Hippocampal formation (tissue), 2 donors: ENCODE results near the gene FAR2.
"Not testable (repeated sequence)": the region's sequence is repeated elsewhere in the genome, so short reads cannot be mapped to it uniquely, and the experiment has no call there.

ENCODE experiments used
- DNase-seq, 2 donors: peaks; one replicate each; lab custom pipeline; 2025; lab: John Stamatoyannopoulos, UW

FAR2 gene

DNA sequence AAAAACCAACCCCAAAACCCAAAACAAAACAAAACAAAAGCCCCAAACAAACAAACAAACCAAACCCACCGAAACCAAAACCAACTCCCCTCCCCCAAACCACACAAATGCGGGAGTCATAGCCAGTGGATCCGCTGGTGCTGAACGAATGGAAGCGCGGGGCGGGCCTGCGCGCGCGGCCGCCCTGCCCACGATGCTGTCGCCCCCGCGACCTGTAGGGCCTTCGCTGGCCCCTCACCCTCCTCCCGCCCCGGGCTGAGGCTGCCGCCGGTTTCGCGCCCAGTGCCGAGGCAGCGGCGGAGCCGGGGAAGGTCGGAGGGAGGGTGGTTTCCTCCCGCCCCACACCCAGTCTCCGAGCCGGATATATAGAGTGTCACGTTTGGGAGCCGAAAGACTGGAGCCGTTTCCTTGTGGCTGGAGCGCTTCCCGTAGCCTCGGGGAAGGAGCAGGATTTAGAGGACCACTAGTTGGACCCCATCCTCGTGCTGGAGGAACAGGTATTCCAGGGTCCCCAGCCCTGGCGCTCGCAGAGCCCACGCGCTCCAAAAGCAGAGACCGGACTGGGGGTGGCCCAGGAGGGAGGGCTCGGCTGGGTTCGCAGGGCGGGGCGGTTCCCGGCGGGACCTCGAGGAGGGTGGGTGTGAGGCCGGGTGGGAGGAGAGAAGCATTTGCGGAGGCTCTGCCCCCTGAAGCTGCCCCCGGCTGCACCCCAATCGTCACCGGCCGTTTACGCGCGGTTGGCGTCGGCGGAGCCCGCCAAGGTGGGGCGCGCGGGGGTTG lies at the start of gene FAR2:
TSS of gene FAR2 (plus strand) at position 368 of the 780 bp plus-strand sequence. CDS start 121,172 bp downstream, outside the sequence.
- peak in 1 of 2 donors; percentile 35 for DNase-seq

- DNase-seq: no peak
Measured at GRCh38 chr12:29102741-29103140, 46.3 kb upstream of the FAR2 start.

- no peak for DNase-seq
Measured at GRCh38 chr12:29103539-29103974, 45.5 kb upstream of the FAR2 start.

- DNase-seq: no peak
Measured at GRCh38 chr12:29104516-29104915, 44.6 kb upstream of the FAR2 start.

DNA sequence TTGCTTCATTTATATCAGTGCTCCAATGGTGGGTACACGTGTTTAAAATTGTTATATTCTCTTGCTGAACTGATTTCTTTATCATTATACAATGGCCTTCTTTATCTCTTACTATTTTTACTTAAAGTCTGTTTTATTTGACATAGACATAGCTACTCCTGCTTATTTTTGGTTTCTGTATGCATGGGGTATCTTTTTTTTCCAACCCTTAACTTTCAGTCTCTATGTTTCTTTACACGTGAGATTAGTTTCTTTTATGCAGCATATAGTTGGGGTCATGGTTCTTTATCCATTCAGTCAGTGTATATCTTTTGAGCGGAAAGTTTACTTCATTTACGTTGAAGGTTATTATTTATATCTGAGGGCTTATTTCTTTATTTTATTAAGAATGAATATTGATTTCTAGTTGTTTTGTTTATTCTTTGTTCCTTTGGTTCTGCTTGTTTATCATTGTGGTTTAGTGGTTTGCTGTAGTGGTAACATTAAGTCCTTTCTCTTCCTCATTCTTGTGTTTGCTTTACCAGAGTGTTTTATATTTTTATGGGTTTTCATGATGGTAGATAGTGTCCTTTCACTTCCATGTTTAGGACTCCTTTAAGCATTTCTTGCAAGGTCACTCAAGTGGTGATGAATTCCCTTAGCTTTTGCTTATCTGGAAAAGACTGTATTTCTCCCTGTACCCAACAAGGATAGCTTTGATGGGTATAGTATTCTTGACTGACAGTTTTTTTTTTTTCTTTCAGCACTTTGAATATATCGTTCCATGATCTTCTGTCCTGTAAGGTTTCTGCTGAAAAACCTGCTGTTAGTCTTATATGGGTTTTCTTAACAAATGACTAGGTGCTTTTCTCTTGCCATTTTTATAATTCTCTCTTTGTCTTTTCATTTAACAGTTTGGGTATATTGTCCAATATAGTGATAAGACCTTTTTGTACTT lies 38.3 kb upstream of the FAR2 start:
- DNase-seq: no peak

- DNase-seq: no peak
Measured at GRCh38 chr12:29113101-29113500, 36.0 kb upstream of the FAR2 start.

DNA sequence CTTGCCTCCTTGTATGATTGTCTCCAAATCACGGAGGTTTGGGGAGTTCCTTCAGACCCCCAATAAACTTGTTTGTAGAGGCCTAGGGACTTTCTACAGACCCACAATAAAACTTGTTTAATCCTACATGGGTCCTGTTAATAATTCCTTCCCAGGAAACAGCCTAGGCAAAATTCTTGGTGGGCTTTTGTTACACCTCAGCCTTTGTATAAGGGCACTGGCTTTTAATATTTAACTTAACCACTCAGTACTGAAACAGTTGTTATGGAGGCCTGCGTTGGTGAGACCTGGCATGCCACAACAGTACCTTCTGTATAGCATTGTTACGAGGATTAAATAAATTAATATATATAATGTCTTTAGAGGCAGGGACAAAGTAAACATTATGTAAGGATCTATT lies 32.7 kb upstream of the FAR2 start:
- no peak for DNase-seq

DNA sequence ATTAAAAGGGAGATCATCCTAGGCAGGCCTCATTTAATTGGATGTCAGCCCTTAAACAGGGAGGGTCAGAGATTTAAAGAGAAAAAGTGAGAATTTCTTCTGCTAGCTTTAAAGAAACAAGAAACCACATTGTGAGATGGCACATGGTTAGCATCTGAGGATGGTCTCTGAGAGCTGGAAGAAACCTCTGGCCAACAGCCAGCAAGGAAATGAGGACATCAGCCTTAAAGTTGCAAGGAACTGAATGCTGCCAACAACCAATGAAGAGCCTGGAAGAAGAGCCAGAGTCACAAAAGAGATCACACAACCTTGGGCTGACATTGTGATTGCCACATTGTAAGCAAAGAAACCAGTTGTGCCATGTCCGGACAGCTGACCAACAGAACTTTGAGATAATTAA lies 17.5 kb upstream of the FAR2 start:
- no peak for DNase-seq

DNA sequence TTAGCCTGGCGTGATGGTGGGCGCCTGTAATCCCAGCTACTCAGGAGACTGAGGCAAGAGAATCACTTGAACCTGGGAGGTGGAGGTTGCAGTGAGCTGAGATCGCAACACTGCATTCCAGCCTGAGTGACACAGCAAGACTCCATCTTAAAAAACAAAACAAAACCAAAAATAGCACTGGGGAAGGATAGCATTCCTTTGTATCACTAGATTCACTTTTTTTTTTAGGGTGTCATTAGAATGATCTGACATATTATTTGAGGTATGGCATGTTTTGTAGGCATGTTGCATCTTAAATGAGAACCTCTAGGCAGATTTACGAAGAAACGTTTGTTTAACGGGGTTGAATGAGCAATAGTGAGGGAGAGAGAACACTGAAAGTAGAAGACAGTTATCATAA lies 16.8 kb upstream of the FAR2 start:
- no peak for DNase-seq

DNA sequence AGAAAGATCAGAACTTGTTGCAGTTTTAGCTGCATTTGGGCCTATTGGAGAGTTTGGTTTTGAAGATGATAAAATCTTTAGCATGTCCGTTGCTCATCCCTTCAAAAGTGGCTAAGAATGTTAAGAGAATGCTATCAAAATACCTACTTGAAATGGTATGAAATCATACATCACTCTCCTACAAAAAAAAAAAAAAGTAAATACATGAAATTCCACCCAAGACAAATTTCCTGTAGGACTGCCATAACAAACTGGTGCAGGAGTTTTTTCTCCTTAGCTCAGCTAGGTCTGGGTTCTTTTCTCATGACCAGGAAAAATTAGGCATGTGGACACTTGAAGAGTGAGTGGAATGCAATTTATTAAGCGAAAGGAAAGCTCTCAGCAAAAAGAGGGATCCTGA lies 15.9 kb upstream of the FAR2 start:
- DNase-seq: no peak

DNA sequence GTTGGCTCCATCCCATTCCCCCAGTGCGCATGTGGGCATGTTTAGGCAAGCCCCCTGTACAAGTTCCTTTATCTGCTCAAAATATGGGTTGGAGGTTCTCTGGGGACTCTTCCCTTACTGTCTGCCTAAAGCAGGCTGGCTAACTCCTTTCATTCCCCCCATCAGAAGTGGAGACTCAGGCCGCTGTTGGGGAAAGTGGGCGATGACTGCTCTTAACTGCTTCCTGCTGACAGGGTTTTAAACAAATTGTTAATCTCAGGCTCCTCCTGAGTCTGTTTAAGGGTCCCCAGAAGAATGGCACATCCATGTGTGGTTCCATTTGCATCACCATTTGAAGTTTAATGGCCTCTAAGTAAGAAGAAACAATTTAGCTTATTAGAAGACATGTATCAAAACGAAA lies 15.4 kb upstream of the FAR2 start:
- no peak for DNase-seq

DNA sequence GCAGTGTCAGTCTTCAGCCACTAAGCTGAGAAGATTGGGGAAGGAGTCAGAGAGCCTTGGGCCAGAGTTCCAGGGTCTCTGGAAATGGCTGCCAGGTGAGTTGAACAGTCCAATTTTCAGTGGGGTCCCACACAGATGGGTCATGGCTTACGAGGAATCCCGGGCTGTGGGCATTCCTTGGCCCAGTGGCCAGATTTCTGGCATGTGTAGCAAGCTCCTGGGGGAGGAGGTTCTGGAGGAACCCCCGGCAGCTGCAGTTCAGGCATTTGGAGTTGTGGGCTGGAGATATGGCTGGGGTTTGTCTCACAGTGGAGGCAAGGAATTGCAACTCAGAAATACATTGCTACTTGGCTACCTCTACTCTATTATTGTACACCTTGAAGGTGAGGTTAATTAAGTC lies 10.8 kb upstream of the FAR2 start:
- DNase-seq: not testable (repeated sequence)

- DNase-seq: not testable (repeated sequence)
Measured at GRCh38 chr12:29138855-29139254, 10.2 kb upstream of the FAR2 start.

- no peak for DNase-seq
Measured at GRCh38 chr12:29145372-29146170, 3.5 kb upstream of the FAR2 start.

GRCh38 chr12:29146196-29146595 lies 2.9 kb upstream of the FAR2 start:
- no peak for DNase-seq

DNA sequence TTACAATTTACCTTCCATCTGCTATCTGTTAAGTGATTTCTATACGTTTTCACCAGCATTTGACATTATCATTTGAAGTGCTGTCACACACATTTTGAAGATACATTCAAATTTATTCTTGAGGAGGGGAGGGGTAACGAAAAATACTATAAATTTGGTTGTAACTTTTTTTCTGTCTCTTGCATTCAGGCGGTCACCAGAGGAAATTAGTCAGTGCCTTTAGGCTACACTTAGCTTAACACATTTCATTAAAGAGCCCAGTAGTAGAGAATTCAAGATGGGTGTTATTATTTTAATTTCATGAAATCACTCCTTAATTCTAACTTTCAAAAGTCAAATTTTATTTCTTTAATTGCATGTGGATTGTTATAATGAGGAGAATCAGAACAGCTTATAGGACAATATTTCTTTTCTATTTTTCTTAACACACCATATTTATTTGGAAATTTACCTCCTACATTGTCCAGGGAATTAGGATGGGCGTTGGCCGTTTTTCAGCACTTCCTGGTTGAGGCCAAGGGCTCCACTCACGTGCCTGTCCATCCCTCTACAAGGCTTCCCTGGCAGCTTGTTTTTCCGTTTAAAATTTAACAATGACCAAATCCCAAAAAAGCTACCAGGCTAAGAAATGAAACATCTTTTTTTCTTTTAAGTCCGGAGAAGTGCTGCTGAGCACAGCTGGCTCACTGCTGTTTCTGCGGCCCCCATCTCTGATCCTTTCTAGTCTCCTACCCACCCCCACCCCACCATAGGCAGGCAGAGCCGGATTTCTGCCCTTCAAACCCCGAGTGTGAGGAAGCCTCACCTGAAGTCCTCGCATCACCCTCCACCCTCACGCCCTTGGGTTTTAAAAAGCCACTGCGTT lies 1.1 kb upstream of the FAR2 start:
- no peak for DNase-seq

GRCh38 chr12:29148596-29148910 lies 525 bp upstream of the FAR2 start:
- no peak for DNase-seq

DNA sequence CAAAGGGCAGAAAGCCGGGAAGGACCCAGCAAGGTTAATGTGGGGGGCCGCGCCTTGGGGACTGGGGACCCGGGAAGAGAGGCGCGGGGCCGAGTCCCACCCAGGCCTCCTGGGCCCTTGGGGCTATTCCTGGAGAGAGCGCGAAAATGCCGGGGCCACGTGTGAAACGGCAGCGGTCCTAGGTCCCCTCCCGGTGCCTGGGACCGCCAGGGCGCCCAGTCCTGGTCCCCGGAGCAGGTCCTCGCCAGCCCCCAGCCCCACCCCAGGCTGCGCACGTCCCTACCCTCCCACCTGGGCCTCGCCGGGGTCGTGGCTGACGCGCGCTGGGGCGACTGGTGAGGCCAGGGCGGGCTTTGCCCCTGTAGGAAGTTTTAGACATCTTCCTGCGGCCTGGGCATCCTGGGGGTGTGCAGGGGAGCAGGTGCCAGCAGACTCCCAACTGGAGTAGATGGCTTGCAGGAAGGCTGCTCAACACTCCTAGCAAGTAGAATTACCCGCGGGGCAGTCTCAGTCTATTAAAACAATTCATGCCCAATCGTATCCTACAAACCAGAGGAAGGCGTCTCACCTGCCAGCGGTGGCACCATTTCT lies 708 bp downstream of the FAR2 start:
- DNase-seq: no peak

DNA sequence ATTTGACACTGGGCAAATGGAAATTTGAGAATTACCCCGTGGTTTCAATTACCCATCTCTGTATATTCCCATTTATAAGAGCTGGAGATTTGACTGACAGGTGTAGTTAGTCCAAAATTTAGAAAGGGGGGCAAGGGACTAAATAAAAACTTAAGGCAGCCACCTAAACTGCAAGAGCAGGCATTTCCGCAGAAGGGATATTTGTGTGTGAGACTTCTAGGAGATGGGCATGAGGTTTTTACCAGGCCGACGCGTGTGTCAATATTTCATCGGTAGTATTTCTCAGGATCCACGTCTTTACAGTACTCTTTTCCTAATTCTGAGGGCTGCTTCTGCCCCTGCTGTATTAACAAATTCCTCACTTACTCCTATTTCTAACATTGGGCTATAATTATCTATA lies 1.4 kb downstream of the FAR2 start:
- DNase-seq: no peak

- no peak for DNase-seq
Measured at GRCh38 chr12:29152223-29152868, 3.3 kb downstream of the FAR2 start.
